Breast epithelium (tissue), 3 donors: Measurements from ENCODE around the gene UBL3.

ENCODE experiments used
- POLR2A ChIP-seq: fragments of 450-650 bp; IDR thresholded peaks from one replicate; pipeline ENCODE4 v1.6.1; 2016; ENCODE audit warnings: antibody characterized with exemption, mild to moderate bottlenecking, moderate library complexity
- POLR2AphosphoS5 ChIP-seq, 3 donors: sonication (generic); formaldehyde crosslinking; IDR thresholded peaks; one replicate each; pipeline ENCODE4 v1.6.1; 2017; ENCODE audit warnings: antibody characterized with exemption in 3 of 3
- TF ChIP-seq, protein P1 (sequence below), 3 donors: fragments of 450-650 bp; IDR thresholded peaks; one replicate each; pipeline ENCODE4 v1.5.1; 2016 to 2017; ENCODE audit warnings: antibody characterized with exemption in 3 of 3, mild to moderate bottlenecking in 3 of 3, moderate library complexity in 3 of 3

DNA sequence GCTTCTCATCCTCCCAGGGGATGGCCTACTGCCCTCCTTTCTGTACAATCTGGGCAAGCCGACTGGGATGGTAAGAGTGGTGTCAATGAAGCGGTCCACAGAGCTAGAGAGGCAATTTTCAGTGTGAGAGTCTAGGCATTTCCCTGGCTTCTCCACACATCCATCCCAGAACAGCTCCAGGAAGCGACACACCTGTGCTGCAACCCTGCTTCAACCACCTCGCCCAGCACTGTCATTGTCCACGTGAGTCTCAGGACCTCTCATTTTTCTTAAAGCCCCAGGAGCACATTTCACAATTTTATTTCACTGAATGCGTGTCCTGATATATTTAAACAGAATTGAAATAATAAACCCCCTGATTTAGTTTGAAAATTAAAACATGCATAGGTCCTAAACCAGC lies 15.5 kb upstream of the UBL3 start:
- TF ChIP-seq POLR2A, result no peak
- no peak for TF ChIP-seq POLR2AphosphoS5 (IDR thresholded peaks at IDR 0.05)
- TF ChIP-seq, protein P1, sequence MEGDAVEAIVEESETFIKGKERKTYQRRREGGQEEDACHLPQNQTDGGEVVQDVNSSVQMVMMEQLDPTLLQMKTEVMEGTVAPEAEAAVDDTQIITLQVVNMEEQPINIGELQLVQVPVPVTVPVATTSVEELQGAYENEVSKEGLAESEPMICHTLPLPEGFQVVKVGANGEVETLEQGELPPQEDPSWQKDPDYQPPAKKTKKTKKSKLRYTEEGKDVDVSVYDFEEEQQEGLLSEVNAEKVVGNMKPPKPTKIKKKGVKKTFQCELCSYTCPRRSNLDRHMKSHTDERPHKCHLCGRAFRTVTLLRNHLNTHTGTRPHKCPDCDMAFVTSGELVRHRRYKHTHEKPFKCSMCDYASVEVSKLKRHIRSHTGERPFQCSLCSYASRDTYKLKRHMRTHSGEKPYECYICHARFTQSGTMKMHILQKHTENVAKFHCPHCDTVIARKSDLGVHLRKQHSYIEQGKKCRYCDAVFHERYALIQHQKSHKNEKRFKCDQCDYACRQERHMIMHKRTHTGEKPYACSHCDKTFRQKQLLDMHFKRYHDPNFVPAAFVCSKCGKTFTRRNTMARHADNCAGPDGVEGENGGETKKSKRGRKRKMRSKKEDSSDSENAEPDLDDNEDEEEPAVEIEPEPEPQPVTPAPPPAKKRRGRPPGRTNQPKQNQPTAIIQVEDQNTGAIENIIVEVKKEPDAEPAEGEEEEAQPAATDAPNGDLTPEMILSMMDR (IDR thresholded peaks at IDR 0.05), result no peak
